H1 (cell line): ENCODE results near the gene SLC39A13. TPM values are rescaled to one million over a fixed set of nuclear protein-coding genes. Genes with fewer than 3 reads are reported as not detected.

Source experiments
- CTCF ChIA-PET: fragments of 300-600 bp; sonication (Branson Sonifier 250); formaldehyde crosslinking; loops from one replicate; lab custom pipeline; 2021; ENCODE audit not compliant: partially characterized antibody; lab: Charles Lee
- POLR2A ChIA-PET: fragments of 300-600 bp; sonication (Branson Sonifier 250); formaldehyde crosslinking; loops from one replicate; lab custom pipeline; 2021; ENCODE audit warnings: inconsistent platforms; ENCODE audit not compliant: partially characterized antibody; lab: Charles Lee
- DNase-seq, 2 experiments: peaks; one replicate each; pipeline versions ENCODE4 v3.0.0 to v3.0.0-alpha.2; 2010 to 2022; ENCODE audit warnings: low spot score in 2 of 2, low read depth in 1 of 2, mixed read lengths in 1 of 2
- FAIRE-seq: peaks from 2 replicates; lab custom pipeline; 2011; peaks lifted over from hg19 to GRCh38; lab: Jason Lieb, UNC
- H2AFZ ChIP-seq: 2 replicates; pipeline ENCODE4 v1.8.1; 2012; ENCODE audit warnings: low read length, inconsistent platforms
- H2AK5ac ChIP-seq: 2 replicates; pipeline ENCODE4 v1.6.1; 2013; ENCODE audit warnings: low read depth, low read length
- H2BK120ac ChIP-seq: replicated peaks from 2 replicates; pipeline ENCODE3; 2013; ENCODE audit warnings: low read depth, low read length, inconsistent platforms
- H2BK12ac ChIP-seq: 2 replicates; pipeline ENCODE4 v1.6.1; 2013; ENCODE audit warnings: low read depth, low read length
- H2BK15ac ChIP-seq: 2 replicates; pipeline ENCODE4 v1.6.1; 2013; ENCODE audit warnings: low read length
- H2BK20ac ChIP-seq: 2 replicates; pipeline ENCODE4 v1.6.1; 2013; ENCODE audit warnings: low read length
- H2BK5ac ChIP-seq: 2 replicates; pipeline ENCODE4 v1.6.1; 2013; ENCODE audit warnings: low read depth, low read length
- H3K14ac ChIP-seq: 2 replicates; pipeline ENCODE4 v1.6.1; 2013; ENCODE audit warnings: inconsistent platforms; ENCODE audit not compliant: insufficient read length
- H3K18ac ChIP-seq: 2 replicates; pipeline ENCODE4 v1.6.1; 2013; ENCODE audit warnings: low read length; ENCODE audit errors: extremely low read depth
- H3K23ac ChIP-seq: 2 replicates; pipeline ENCODE4 v1.6.1; 2013; ENCODE audit warnings: inconsistent platforms; ENCODE audit not compliant: insufficient read length
- H3K23me2 ChIP-seq: 2 replicates; pipeline ENCODE4 v1.6.1; 2013; ENCODE audit warnings: low read depth, low read length
- H3K27ac ChIP-seq: 2 replicates; pipeline ENCODE4 v1.6.1; 2011; ENCODE audit warnings: low read depth, low read length, inconsistent platforms
- H3K27me3 ChIP-seq, 4 experiments: replicated peaks in 1 of 4; 1 replicate in 1 of 4; 2 replicates in 3 of 4; pipeline versions ENCODE4 v1.6.1 to v1.8.1; 2011 to 2013; ENCODE audit warnings: low read length in 3 of 4, mild to moderate bottlenecking in 3 of 4, inconsistent platforms in 2 of 4, mixed read lengths in 2 of 4, moderate library complexity in 1 of 4; ENCODE audit not compliant: control insufficient read depth in 3 of 4, insufficient read depth in 3 of 4; ENCODE audit errors: extremely low read depth in 1 of 4
- H3K36me3 ChIP-seq, 4 experiments: 2 replicates each; pipeline versions ENCODE4 v1.6.1 to v1.8.1; 2011 to 2013; ENCODE audit warnings: mild to moderate bottlenecking in 4 of 4, low read length in 3 of 4, moderate library complexity in 2 of 4, control low read depth in 1 of 4, inconsistent platforms in 1 of 4; ENCODE audit not compliant: insufficient read depth in 4 of 4, control insufficient read depth in 2 of 4
- H3K4ac ChIP-seq: replicated peaks from 2 replicates; pipeline ENCODE3; 2013; ENCODE audit warnings: low read length, low read depth, mixed read lengths, inconsistent platforms; ENCODE audit not compliant: insufficient read length
- H3K4me1 ChIP-seq, 4 experiments: replicated peaks in 1 of 4; 1 replicate in 1 of 4; 2 replicates in 3 of 4; pipeline versions ENCODE4 v1.6.1 to v1.8.1; 2011 to 2013; ENCODE audit warnings: low read length in 3 of 4, inconsistent platforms in 2 of 4, mixed read lengths in 1 of 4; ENCODE audit not compliant: insufficient read depth in 4 of 4, control insufficient read depth in 3 of 4
- H3K4me2 ChIP-seq, 2 experiments: 2 replicates each; pipeline versions ENCODE4 v1.6.1 to v1.8.1; 2011 to 2013; ENCODE audit warnings: low read depth in 2 of 2, low read length in 2 of 2, control low read depth in 1 of 2, inconsistent platforms in 1 of 2, mild to moderate bottlenecking in 1 of 2; ENCODE audit not compliant: insufficient read depth in 1 of 2
- H3K4me3 ChIP-seq, 4 experiments: fragments of 200-600, 300-600 bp in 1 of 4; sonication (generic), shearing (Covaris generic), sonication (Bioruptor Twin) in 1 of 4; 2 replicates each; pipeline versions ENCODE4 v1.5.1 to v1.8.1; 2011 to 2016; ENCODE audit warnings: low read length in 4 of 4, low read depth in 3 of 4, control low read depth in 2 of 4, inconsistent platforms in 2 of 4, mild to moderate bottlenecking in 2 of 4, mixed read lengths in 1 of 4, moderate library complexity in 1 of 4; ENCODE audit not compliant: insufficient read depth in 2 of 4; ENCODE audit errors: extremely low read depth in 1 of 4
- H3K56ac ChIP-seq: replicated peaks from 2 replicates; pipeline ENCODE3; 2013; ENCODE audit warnings: low read depth, mild to moderate bottlenecking, mixed read lengths, low read length, inconsistent platforms; ENCODE audit not compliant: insufficient read length
- H3K79me1 ChIP-seq: 2 replicates; pipeline ENCODE4 v1.6.1; 2013; ENCODE audit warnings: low read depth, low read length, control low read depth
- H3K79me2 ChIP-seq, 2 experiments: 2 replicates each; pipeline versions ENCODE4 v1.6.1 to v1.8.1; 2012 to 2013; ENCODE audit warnings: low read length in 2 of 2, mild to moderate bottlenecking in 2 of 2, inconsistent platforms in 1 of 2; ENCODE audit not compliant: insufficient read depth in 2 of 2, control insufficient read depth in 1 of 2
- H3K9ac ChIP-seq, 4 experiments: replicated peaks in 1 of 4; 1 replicate in 1 of 4; 2 replicates in 3 of 4; pipeline versions ENCODE4 v1.6.1 to v1.8.1; 2011 to 2013; ENCODE audit warnings: low read depth in 3 of 4, low read length in 3 of 4, control low read depth in 2 of 4, mild to moderate bottlenecking in 2 of 4, moderate library complexity in 2 of 4, inconsistent platforms in 1 of 4; ENCODE audit errors: extremely low read depth in 1 of 4
- H3K9me3 ChIP-seq, 2 experiments: 2 replicates each; pipeline versions ENCODE4 v1.6.1 to v1.8.1; 2012 to 2013; ENCODE audit warnings: mild to moderate bottlenecking in 2 of 2, moderate library complexity in 2 of 2, control low read depth in 1 of 2, inconsistent platforms in 1 of 2, low read depth in 1 of 2, low read length in 1 of 2, mixed read lengths in 1 of 2; ENCODE audit not compliant: insufficient read depth in 2 of 2
- H4K20me1 ChIP-seq, 2 experiments: replicated peaks in 1 of 2; 2 replicates each; pipeline versions ENCODE3 to v1.8.1; 2011 to 2013; ENCODE audit warnings: inconsistent platforms in 2 of 2, low read length in 2 of 2, mild to moderate bottlenecking in 1 of 2; ENCODE audit not compliant: insufficient read depth in 2 of 2, control insufficient read depth in 1 of 2
- H4K5ac ChIP-seq: 2 replicates; pipeline ENCODE4 v1.6.1; 2013; ENCODE audit warnings: low read length, low read depth, mixed read lengths, inconsistent platforms; ENCODE audit not compliant: insufficient read length
- H4K8ac ChIP-seq: 2 replicates; pipeline ENCODE4 v1.8.0; 2013; ENCODE audit warnings: mild to moderate bottlenecking, moderate library complexity, low read length, inconsistent platforms; ENCODE audit not compliant: insufficient read depth; ENCODE audit errors: extremely low read depth
- H4K91ac ChIP-seq: replicated peaks from 2 replicates; pipeline ENCODE3; 2013; ENCODE audit warnings: low read length, mixed read lengths, inconsistent platforms; ENCODE audit not compliant: insufficient read length
- BACH1 ChIP-seq: IDR thresholded peaks from 2 replicates; pipeline ENCODE4 v1.6.1; 2012; ENCODE audit warnings: low read length, improper control_type of control experiment
- SRF ChIP-seq: IDR thresholded peaks from 2 replicates; pipeline ENCODE4 v1.6.1; 2011; ENCODE audit warnings: mild to moderate bottlenecking, low read depth, low read length, moderate library complexity
- WGBS, 2 experiments: shearing (Covaris generic) in 1 of 2; methylation state at CpG; one replicate each; pipeline versions ENCODE4 v1.1.6 to v1.1.7; 2013 to 2015; ENCODE audit warnings: low lambda C conversion rate in 2 of 2, mixed read lengths in 2 of 2, inconsistent platforms in 1 of 2, low coverage in 1 of 2, missing lambda C conversion rate in 1 of 2; ENCODE audit not compliant: insufficient replicate concordance in 2 of 2, insufficient coverage in 1 of 2, insufficient read length in 1 of 2; ENCODE audit errors: extremely low coverage in 1 of 2, missing lambda C conversion rate in 1 of 2; 5-methylcytosine and 5-hydroxymethylcytosine counted together
- polyA plus RNA-seq, 7 experiments: library from polyadenylated mRNA; depleted of rRNA in 3 of 7; stranded (reverse) in 5 of 7; unstranded in 2 of 7; fragments of >200 nt in 5 of 7; fragments of 200-250 nt in 2 of 7; gene quantifications; 1 replicate in 5 of 7; 2 replicates in 1 of 7; 4 replicates in 1 of 7; pipeline versions ENCODE4 v1.2.1 to v1.2.3, GENCODE V29; 2011 to 2013; ENCODE audit warnings: missing spikeins in 2 of 7, mixed read lengths in 2 of 7
- total RNA-seq: library from RNA; stranded (reverse); fragmentation: NEBNext Ultra II Directional; extraction: Animal tissue kit (Norgen Biotek cat#: 25700); gene quantifications from 2 replicates; pipeline ENCODE4 v1.2.1, GENCODE V29; 2021

SLC39A13 gene
- total and polyA plus RNA-seq, 2 of the 8 experiments (the other 6 are each of a cell fraction or from before 2014, with no cell fraction given), result 23.2 to 30.0 TPM

- Histone ChIP-seq H3K23ac (no peak overlapping the region), H2AFZ (0 out of 2 replicates have a peak overlapping the region, but pooled peaks have one; percentile 7), H3K79me2 (no peaks in the 10 kb centered on the region), H3K79me1 (no peaks in the 10 kb centered on the region), H3K27me3 (no peaks in the 10 kb centered on the region), H3K56ac (no peak overlapping the region), H3K27ac (no peak overlapping the region), H2AK5ac (no peak overlapping the region), H2BK5ac (no peak overlapping the region), H3K4me3 (no peak overlapping the region), H4K5ac (no peak overlapping the region), H3K36me3 (no peaks in the 10 kb centered on the region), H3K4me1 (no peaks in the 10 kb centered on the region), H3K14ac (no peak overlapping the region), H2BK15ac (no peak overlapping the region), H3K9me3 (no peaks in the 10 kb centered on the region), H3K9ac (no peak overlapping the region), H4K20me1 (no peaks in the 10 kb centered on the region), H3K4ac (no peak overlapping the region), H3K23me2 (no peaks in the 10 kb centered on the region), H4K91ac (no peak overlapping the region), H3K4me2 (no peak overlapping the region), H2BK12ac (no peak overlapping the region), H4K8ac (peak overlapping the region; percentile 68; the same call in 1 of the 2 replicates), H2BK20ac (no peak overlapping the region), H3K18ac (no peak overlapping the region), H2BK120ac (no peak overlapping the region)
- DNase-seq, result no peak
- WGBS, 2 experiments, result 95% methylated on average over 3 of the region's 3 CpGs; no CpG with 5 or more reads in 1 of the 2 experiments
- ChIA-PET POLR2A (interaction anchor here (1.3 kb wide), 1 partner anchor 16 kb away, joined by 7 read pairs; the partner anchor contains the start of gene RAPSN), CTCF (interaction anchor here (1.0 to 1.4 kb wide), 2 partner anchors 20 to 54 kb away, joined by 3 read pairs; partner anchors contain the start of gene SPI1)
- FAIRE-seq, result no peak
- TF ChIP-seq BACH1 (no peak), SRF (no peak)
Observed at GRCh38 chr11:47433157-47433556, 24.8 kb downstream of the SLC39A13 start.
